GM19452 (cell line): ENCODE results near the gene RBSN.
A peak's percentile ranks its signal among the peaks of the same experiment; 100 is the strongest.

Source experiments
- ATAC-seq: cut with Tn5 transposase; IDR thresholded peaks from one replicate; pipeline ENCODE4 v1.9.1; 2021; ENCODE audit not compliant: unreplicated experiment

Gene RBSN

DNA sequence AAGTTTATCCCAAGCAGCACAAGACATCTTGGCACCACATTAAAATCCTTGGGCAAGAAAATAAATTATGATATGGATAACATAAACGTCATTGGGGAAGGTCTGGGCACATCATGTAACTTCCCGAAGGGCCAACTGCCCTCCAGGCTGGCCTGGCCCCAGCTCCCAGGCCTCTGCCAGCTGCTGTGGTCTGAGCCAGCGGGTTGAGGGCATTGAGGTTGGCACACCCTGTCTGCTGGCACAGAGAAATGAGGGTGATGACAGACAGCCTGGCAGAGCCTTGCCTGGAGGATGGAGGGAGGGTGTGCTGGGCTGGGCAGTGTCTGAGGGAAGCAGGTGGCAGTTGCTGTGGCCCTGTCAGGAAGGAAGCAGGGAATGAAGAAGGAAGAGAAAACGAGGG, 3.3 kb upstream of the RBSN start:
- no peak for ATAC-seq

DNA sequence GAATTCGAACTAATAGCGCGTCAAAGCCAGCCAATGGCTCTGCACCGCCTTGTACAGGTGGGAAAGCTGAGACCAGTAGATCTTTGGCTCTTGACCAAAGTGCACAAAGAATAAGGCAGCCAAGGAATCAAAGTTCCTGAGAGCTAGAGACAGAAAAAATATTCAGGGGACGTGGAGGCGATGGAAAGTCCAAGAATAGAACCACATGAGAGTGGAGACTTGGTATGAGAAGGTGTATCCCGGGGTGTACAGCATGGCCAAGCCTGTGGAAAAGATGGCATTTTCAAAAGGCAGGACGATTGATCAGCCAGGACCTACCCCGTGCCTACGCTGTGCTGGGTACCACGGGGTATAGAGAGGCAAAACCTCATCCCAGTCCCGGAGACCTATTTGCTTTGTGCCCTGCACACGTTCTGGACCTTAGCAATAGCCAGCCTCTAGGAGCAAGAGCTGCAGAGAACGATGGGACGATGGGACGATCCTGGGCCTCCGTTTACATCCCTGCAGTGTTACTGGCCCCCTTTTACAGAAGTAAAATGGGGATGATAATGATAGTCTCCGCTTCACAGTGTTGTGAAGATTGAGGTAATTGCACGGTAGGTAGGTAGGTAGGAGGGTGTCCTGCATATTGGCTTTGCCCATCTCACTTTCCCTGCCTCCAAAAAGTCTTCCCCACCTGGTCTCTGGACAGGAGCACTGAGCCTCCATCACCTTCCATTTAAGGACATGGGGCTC, 583 bp upstream of the RBSN start:
- peak; percentile 8 for ATAC-seq

DNA sequence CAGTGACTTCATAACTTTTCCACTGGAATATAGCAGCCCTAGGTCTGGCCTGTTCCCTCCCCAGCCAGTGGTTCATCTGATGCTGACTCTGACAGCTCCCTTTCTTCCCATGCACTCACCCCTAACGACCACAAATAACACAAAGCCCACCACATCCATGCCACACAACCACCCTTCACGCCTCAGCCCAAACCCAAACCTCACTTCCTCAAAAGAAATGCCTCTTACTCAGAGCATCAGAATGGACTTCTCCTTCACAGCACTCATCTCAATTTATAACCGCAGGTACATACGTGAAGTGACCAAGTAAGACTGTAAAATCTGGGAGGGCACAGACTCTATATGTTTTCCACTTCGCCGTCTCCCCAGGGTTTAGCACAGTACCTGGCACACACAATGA, 1.1 kb downstream of the RBSN start:
- ATAC-seq = no peak

DNA sequence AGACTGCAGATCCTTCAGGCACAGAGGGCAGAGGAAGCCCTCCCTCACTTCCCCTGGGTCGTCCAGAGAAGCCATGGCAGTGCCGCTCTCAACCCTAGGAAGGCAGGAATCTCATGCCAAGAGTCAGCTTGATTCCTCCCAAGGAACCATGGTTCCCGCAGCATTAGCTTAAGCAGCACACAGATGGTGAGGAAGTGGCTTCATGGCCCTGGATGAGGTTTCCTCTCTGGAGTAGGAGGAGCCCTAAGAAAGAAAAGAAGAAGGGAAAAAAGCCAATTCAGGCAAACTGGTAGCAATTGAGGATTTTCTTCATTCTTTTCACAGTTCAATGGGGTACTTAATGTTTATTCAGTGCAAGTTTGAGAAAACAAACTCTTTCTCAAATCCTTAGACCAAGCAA, 2.9 kb downstream of the RBSN start:
- ATAC-seq = no peak

DNA sequence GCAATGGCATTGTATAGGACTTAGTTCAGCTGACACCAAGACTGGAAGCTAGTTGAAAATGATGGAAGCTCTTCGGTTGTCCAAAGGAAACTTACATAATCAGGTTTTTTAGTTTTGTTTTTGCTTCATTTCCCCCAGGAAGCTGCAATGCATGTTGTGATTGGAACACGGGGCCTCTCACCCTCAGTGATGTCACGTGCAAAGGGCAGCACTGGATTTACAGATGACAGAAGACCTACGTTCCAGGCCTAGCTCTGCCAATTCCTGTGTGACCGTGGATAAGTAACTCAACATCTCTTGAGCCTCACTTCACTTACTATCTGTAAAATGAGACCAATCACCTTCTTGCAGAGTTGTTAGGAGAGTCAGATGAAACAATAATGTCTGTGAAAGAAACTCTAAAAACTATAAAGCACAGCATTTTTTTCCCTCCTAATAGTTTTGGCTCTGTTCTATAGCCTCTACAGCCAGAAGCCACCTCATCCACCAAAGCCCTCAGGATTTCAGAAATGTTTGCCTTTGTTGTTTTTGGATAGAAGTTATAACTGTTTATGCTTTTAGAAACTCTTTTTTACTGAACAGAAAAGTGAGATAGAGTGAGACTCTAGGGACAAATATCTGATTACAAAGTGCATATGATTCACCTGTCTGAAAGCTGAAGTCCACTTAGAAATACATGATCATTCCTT, 4.6 kb downstream of the RBSN start:
- ATAC-seq = no peak

DNA sequence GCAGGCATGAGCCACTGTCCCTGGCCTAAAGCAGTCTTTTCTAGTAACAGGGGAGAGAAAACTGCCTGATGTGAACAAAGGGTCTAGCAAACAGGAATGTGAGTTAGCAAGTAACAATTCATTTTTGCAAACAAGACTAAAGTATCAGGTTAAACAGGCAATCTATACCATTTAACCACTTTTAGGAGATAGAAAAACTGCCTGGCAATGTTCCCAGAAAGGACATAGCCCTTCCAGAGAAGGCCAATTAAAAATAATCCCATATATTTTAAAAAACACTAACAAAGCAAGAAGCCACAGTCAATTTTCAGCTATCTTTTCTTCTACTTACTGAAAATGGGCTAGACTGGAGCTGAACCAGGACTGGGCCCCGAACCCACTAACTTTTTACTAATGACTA, 6.3 kb downstream of the RBSN start:
- ATAC-seq = no peak

DNA sequence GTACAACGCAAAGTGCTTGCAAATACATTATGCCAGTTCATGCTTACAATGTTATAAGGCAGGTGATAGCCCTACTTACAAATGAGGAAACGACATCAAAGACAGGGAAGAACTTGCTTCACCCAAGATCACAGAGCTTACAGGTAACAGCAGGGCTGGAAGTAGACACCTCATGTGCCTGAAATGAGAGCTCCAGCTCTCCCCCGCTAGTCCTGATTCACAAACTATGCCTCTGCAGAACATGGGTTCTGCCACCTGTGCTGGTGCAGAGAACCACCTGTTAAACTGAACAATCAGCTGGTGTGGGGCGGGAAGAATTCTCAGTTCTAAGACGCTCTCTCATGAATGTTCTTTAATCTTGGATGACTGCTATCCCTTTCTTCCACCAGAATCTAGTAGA, 7.4 kb downstream of the RBSN start:
- no peak for ATAC-seq

DNA sequence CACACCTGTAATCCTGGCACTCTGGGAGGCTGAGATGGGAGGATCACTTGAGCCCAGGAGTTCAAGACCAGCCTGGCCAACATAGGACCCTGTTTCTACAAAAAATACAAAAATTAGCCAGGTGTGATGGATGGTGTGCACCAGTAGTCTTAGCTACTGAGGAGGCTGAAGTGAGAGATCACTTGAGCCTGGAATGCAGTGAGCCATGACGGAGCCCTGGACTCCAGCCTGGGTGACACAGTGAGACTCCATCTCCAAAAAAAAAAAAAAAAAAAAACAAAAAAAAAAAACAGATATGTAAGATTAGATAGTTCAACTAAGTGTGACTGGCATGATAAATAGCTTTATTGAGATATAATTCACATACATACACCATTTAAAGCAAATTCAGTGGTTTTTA, 9.7 kb downstream of the RBSN start:
- ATAC-seq = no peak

DNA sequence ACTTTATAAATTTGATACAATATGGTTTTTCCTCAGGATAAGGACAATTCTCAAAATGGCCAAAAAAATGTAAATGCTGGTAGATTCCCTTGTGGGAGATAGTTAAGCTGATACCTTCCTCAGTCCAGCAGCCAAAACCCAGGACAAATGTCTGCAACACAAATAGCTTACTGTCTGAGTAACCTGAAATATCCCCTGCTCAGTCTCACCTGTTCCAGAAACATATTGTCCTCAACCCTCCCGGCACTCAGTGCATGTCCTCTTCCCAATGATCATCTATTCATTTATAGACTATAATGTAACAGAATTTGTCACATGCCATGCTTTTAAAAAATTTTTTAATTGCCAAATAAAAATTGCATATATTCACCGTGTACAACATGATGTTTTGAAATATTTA, 12.2 kb downstream of the RBSN start:
- no peak for ATAC-seq

DNA sequence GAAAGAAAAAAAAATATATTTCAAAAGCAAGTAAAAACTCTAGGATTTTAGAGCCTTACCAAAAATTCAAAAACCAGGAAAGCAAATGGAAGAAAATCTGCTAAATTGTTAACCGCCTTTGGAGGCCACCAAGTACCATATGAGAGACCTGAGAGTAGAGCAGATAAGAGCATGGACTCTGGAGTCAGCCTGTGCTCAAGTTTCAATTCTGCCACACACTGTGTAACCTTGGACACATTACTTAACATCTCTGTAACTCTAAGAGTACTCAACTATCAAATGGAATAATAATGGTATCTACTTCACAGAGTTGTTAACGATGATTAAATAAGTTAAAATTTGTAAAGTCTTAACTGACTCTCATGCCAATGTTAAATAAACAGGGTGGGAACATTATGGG, 12.7 kb downstream of the RBSN start:
- no peak for ATAC-seq

DNA sequence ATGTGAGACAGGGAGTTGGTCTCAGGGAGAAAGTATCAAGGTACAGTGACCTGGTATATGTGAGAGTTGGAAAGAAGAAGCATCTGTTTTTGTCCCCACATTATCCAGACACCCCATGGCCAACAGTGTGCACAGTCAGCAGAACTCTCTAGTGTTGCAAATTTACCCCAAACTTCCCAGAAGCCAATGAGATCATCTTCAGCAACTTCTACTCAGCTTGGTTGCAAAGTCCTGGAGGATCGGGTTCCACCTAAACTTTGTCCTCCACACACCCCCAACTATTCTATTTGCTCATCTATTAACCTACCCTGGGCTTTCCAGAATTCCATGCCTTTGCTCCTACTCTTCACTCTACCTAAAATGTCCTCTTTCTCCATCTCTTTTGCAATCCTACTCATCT, 15.7 kb downstream of the RBSN start:
- ATAC-seq = no peak

DNA sequence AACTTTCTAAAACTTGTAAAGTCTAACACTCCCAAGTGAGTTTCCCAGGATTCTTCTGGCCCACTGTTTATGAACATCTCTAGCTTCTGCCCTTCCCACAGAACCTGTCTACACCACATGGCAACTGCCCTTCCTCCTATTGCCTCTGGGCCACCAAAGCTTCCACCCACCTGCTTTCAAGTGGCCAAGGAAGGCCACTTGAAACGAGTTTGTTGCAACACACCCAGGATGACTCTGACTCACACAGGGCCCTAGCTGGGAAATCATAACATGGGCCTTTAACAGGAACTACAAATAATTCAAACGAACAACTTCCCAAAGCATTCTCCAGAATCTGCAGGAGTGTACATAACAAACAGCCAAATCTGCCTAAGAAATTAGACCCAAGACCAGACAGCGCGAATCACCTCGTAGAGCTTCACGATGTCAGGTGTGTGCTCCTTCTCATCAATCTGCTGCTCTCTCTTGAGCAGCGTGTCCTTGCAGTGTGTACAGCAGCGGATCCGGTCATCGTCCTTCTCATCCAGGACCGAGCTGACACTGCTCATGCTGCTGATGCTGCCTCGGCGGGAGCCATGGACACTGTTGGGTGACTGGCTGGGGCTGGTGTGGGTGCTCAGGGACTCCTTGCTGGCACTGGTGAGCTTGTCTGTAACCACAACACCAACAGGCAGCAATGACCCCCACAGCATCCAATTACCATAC, 16.8 kb downstream of the RBSN start:
- ATAC-seq = no peak

DNA sequence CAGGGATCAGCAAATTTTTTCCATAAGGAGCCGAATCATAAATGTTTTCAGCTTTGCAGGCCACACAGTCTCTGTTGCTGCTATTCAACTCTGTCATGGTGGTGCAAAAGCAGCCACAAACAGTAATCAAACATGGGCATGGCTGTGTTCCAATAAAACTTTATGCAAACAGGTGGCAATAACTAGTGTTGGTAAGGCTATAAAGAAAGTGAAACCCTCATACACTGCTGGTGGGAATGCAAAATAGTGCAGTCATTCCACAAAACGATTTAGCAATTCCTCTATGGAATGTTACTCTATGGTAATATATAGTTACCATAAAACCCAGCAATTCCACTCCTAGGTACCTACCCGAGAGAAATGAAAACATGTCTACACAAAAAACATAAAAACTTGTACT, 19.9 kb downstream of the RBSN start:
- no peak for ATAC-seq

DNA sequence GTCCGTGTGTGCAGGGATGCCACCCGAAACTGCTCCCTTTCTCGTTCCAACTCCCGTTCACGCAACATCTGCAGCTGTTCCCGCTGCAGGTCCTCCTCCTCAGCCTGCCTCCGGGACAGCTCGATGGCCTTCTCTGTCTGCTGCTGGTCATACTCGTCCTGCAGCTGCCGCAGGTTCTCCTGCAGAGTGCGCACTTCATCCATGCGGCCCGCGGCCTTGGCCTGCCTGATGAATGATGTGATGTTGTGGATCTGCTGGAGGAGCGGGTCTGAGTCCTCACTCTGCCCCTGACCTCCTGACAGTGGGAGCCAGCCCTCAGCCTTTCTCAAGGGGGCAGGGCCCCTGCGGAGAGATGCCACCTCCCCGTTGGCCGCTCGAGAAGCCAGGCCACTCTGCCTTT, 24.4 kb downstream of the RBSN start:
- ATAC-seq = no peak

DNA sequence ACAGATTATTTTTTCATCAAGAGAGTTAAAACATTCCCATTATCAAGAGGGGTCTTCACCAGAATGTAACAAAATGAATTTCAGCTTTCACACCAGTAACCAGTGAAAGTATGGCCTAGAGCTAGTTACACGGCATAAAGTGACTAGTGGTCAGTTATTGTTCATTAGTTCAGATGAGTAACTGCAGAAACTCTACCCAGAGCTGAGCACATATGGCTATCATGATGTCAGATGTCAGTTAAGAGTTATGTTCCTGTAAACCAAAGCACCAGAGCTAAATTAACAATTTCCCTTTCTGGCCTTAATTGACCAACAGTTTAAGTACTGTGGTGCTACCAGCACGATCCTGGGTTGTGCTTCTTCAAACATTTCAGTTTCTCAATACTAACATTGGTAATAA, 27.2 kb downstream of the RBSN start:
- no peak for ATAC-seq

DNA sequence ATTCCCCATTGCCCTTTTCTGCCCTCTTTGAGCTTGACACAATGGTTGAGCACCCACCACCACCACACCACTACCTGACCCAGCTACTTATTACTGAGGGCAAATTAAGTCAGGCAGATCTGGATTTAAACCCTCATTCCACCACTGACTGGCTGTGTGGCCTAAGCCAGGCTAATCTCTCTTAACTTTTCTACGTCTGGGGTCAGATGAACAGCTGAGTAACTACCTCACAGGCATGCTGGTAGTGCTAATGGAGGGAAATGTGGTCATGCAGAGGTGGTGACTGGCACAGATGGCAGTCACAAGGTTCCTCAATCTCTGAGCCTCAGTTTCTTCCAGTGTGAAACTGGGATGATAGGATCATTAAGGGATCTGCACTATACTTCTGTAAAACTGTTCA, 29.5 kb downstream of the RBSN start:
- ATAC-seq = no peak

DNA sequence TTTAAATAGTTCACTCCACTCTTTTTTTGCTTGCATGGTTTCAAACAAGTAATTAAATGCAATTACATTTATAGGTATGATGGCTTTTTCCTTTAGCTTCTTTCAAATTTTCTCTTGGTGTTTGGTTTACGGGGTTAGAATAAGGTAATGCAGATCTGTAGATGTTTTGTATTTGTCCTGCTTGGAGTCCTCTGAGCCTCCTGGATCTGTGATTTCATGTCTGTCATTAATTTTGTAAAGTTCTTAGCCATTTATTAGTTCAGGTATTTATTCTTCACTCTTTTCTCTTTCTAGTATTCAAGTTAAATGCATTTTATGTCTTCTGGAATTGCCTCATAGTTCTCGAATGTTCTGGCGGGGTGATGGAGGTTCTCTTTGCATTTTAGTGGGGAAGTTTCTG, 32.5 kb downstream of the RBSN start:
- ATAC-seq = no peak

DNA sequence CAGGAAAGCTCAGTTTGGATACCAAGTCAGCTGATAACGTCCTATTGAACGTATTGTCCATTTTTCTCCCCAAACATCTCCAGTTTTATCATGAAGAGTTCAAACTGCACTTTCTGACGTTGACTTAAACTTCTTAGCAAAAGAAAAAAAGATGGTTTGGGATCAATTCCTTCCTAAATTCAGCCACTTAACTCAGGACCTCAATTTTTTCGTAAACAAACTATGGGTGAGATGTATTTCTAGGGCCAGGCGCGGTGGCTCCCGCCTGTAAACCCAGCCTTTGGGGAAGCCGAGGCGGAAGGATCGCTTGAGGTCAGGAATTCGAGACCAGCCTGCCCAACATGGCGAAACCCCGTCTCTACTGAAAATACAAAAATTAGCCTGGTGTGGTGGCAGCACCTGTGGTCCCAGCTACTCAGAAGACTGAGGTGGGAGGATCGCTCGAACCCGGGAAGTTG, 33.4 kb downstream of the RBSN start:
- no peak for ATAC-seq

DNA sequence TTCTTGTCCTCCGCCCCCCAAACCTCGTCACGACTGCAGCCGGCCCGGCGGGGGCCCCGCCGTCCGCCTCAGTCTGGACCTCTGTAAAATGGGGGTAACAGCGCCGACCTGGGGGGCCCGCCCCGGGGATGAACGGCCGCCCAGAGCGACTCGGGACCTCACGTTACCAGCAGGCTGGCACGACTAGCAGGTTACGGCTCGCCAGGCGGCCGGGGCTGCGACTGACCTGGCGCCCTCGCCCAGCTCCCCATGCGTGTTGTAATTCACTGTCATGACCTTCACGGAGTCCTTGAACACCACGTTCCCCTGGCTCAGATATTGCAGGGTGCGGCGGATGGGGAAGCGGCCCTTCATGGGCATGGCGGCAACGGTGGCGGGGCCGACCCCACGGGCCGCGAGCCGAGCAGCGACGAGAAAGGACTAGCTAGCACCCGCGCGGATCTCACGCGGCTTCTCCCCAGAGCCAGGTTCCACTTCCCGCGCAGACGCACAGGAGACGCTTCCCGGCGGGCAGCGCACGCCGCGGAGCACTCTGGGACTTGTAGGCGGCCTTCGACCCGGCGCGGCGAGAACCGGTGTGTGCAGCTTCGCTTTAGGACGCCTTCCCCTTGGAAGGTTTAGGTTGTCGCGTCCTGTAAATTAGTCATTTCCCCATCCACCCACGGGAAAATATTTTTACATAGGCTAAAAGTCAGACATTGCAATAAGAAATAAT, 34.0 kb downstream of the RBSN start, which contains the start of gene MRPS25:
MRPS25 (minus strand) TSS at position 481 of the 715 bp plus-strand sequence; CDS start at position 360, 121 bp downstream.
- ATAC-seq = peak; percentile 98

DNA sequence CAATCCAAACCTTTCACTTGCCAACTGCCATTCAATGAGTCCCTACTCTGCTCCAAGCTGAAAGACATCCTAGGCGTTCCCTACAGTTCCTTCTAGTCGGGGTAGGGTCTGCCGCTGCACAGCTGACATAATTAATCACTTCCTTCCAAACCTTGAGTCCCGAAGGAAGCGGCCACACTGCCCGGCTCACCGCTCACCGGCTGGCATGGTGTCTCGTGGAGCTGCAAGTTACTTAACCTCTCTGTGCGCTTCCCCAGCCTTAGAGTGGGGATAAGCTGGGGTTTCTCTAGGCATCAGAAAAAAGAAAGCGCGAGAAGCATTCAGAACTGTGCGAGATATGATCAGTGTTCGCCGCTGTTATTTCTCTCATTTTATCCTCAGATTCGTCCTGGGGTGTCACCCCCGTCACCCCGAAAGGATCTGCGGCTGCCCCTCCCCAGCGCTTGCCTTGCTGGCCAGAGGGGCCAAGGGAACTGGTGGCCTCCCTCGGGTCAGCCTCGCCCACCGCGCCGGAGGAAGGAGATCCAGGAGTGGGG, 34.6 kb downstream of the RBSN start:
- peak; percentile 11 for ATAC-seq

DNA sequence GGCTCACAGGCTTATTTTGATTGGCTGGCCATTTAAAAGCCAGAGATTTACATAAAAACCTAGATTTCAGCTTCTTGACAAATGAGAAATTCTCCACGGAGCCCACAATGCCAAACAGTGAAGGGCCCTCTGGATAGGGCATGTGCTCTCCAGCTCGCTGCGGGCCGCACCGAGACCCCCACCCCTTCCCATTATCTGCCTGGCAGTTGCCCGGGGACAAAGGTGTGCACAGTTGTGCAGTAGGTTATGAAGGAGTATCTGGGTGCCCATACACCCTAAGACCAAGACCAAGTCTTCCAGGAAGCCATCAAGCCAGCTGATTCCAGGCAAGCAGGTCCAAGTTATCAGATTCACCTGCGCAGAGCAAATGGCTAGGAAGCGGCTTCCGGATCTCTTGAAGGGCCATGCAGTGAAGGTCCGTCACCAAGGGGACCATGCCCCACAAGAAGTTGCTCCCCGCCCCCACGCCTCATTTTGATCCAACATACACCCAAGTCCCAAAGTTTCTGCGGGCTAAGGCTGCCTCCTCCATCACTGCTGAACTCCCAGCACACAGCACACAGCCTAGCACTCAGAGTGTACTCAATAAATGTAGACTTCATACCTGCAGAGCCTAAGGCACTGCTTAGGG, 35.2 kb downstream of the RBSN start:
- no peak for ATAC-seq
